ENCODE data around the gene MCFD2. TPM values are rescaled to one million over a fixed set of nuclear protein-coding genes. Genes with fewer than 3 reads are reported as not detected.
"Not testable (repeated sequence)": the region's sequence is repeated elsewhere in the genome, so short reads cannot be mapped to it uniquely, and the experiment has no call there.

Gene MCFD2
- total RNA-seq, 4 donors from 2014 or later, result 21.5 to 60.4 (median 49.2) TPM

- H3K36me3 ChIP-seq, result peaks cover 0 to 54% (median 0%) of the 10 kb centered on the region in 3 donors
- peak in 2 of 3 donors; percentile 72 to 86 for DNase-seq
- peak overlapping the region in 2 of 4 donors; percentile 56 to 80 for H3K27ac ChIP-seq
Observed at GRCh38 chr2:46909771-46910419, 5.7 kb downstream of the MCFD2 start.

GRCh38 chr2:46909150-46909549 lies 6.5 kb downstream of the MCFD2 start:
- Histone ChIP-seq H3K4me3 (no peak overlapping the region), H3K36me3 (peaks cover 0 to 61% (median 0%) of the 10 kb centered on the region in 3 donors), H3K27ac (peak overlapping the region in 1 of 4 donors; percentile 80), H3K27me3 (no peaks in the 10 kb centered on the region), H3K9me3 (no peaks in the 10 kb centered on the region), H3K4me1 (peaks cover 0 to 15% (median 3%) of the 10 kb centered on the region in 4 donors)
- no peak for DNase-seq
- TF ChIP-seq POLR2A (IDR thresholded peaks at IDR 0.05) (no peak), CTCF (IDR thresholded peaks at IDR 0.05) (no peak)

More at GRCh38 chr2:46909771-46910419, 5.7 kb downstream of the MCFD2 start:
- peaks cover 0 to 22% (median 7%) of the 10 kb centered on the region in 4 donors for H3K4me1 ChIP-seq
- H3K4me3 ChIP-seq, result no peak overlapping the region
- H3K9me3 ChIP-seq, result no peaks in the 10 kb centered on the region
- no peak for TF ChIP-seq POLR2A (IDR thresholded peaks at IDR 0.05)
- TF ChIP-seq CTCF (IDR thresholded peaks at IDR 0.05), result no peak
- H3K27me3 ChIP-seq, result no peaks in the 10 kb centered on the region

GRCh38 chr2:46904908-46905678 lies 10.5 kb downstream of the MCFD2 start:
- H3K4me1 ChIP-seq, H3K9me3 ChIP-seq, H3K27ac ChIP-seq, DNase-seq, H3K27me3 ChIP-seq, H3K4me3 ChIP-seq: not testable (repeated sequence)
- H3K36me3 ChIP-seq, result peaks cover 0 to 65% (median 0%) of the 10 kb centered on the region in 3 donors

GRCh38 chr2:46902980-46903379 lies 12.6 kb downstream of the MCFD2 start:
- DNase-seq, H3K4me3 ChIP-seq, H3K27ac ChIP-seq, H3K9me3 ChIP-seq, H3K4me1 ChIP-seq, H3K27me3 ChIP-seq: not testable (repeated sequence)
- peaks cover 0 to 48% (median 0%) of the 10 kb centered on the region in 3 donors for H3K36me3 ChIP-seq

- Histone ChIP-seq H3K9me3 (no peaks in the 10 kb centered on the region), H3K27me3 (no peaks in the 10 kb centered on the region), H3K27ac (no peak overlapping the region), H3K4me3 (no peak overlapping the region), H3K36me3 (peaks cover 0 to 43% (median 0%) of the 10 kb centered on the region in 3 donors), H3K4me1 (no peaks in the 10 kb centered on the region)
- TF ChIP-seq CTCF (IDR thresholded peaks at IDR 0.05), result no peak
- no peak for DNase-seq
Observed at GRCh38 chr2:46902465-46902864, 13.1 kb downstream of the MCFD2 start.

GRCh38 chr2:46901611-46902010 lies 14.0 kb downstream of the MCFD2 start:
- no peak for TF ChIP-seq CTCF (IDR thresholded peaks at IDR 0.05)
- no peak for TF ChIP-seq POLR2A (IDR thresholded peaks at IDR 0.05)
- DNase-seq, result no peak
- Histone ChIP-seq H3K27ac (no peak overlapping the region), H3K36me3 (peaks cover 0 to 34% (median 0%) of the 10 kb centered on the region in 3 donors), H3K4me3 (no peak overlapping the region), H3K27me3 (no peaks in the 10 kb centered on the region), H3K9me3 (no peaks in the 10 kb centered on the region), H3K4me1 (no peaks in the 10 kb centered on the region)
